ENCODE data around the gene UBE2L3.

Gene UBE2L3

DNA sequence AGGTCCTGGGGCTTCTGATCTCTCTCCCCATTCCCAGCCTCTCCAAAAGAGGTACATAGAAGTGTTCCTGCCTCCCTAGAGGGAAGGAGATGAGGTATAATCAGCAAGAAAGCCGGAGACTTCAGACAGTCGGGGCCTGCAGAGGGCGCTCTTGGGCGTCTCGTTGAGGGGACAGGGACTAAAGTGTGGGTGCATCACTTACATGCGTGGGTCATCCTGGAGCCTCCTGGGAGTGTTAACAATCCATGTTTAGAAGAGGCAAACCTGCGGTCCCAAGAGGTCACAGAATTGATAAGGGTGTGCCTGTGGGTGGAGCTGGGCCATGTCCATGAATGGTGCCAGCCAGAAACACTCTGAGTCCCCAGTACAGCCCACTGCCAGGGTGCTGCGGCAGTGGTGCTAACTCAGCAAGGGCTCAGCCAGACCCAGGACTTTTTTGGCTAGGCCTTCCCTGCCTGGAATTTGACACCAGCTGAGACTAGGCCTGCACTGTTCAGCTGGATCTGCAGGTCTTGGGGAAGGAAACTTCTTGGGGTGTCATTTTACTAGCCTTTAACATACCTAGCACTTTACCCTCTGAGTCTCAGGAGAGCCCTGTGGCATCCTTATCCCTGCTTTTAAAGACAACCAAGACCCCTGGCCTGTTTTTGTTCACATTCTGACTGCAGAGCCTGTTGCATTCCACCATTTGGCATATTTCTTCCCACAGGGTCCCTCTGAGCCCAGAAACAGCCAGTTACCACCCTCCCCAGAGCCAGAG, 56.8 kb downstream of the UBE2L3 start:
- Histone ChIP-seq H3K4me3 (no peak overlapping the region), H3K9ac (ENCODE audit: insufficient read length) (no peak overlapping the region), H3K36me3 (ENCODE audit: insufficient read depth, low read length) (peaks cover 22% of the 10 kb centered on the region), H3K27ac (peak overlapping the region; percentile 62), H3K9me3 (ENCODE audit: low read depth, low read length) (no peaks in the 10 kb centered on the region)
- no peak for DNase-seq (ENCODE audit: low read depth, low spot score)
- TF ChIP-seq EZH2 (IDR thresholded peaks at IDR 0.05): no peak
- no peak for TF ChIP-seq POLR2AphosphoS5 (IDR thresholded peaks at IDR 0.05; ENCODE audit: borderline replicate concordance, low read depth, low read length)
- TF ChIP-seq FOXP2 (optimal IDR thresholded peaks at IDR 0.05; ENCODE audit: control extremely low read depth, extremely low read length, insufficient read depth): no peak

DNA sequence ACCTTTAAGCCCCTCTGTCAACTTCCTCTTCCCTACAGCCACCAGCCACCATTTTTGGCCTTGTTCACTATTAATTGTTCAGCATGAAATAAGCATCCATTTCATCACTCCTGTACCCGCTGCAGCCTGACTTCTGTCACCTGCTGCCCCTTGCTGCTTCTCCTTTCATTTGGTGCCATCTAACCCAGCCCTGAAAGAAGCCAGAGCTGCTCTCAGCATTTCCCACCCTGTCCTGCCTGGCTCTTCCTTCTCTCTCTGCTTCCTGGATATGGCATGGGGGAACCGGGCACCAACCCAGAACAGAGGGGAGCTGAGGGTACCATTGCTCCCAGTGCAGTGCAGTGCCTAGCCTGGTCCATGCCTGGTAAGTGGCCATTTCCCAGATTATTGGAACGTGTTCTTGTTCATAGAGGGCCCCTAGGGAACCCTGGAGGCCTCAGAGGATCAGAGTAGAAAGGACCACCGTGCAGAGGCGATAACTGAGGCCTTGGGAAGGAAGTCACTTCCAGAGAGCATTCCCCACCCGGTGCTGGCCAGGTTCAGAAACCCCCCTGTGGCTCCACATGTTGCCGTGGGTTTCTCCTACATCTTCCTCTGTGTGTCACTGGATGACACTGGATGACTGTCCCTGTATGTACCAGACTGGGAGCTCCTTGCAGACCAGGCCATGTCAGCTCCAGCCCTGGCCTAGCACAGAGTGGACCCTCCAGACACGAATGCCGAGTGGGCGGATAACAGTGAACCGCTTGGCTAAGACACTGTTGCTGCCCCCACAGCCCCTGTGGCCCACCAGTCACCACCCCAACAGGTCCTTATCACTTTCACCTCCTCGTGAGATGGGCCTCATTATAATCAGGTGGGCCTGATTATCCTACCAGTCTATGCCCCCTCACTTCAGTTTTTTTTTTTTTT, 57.6 kb downstream of the UBE2L3 start:
- no peak overlapping the region for H3K4me3 ChIP-seq
- DNase-seq (ENCODE audit: low read depth, low spot score): no peak
- no peaks in the 10 kb centered on the region for H3K9me3 ChIP-seq (ENCODE audit: low read depth, low read length)
- TF ChIP-seq FOXP2 (optimal IDR thresholded peaks at IDR 0.05; ENCODE audit: control extremely low read depth, extremely low read length, insufficient read depth) (no peak), POLR2AphosphoS5 (IDR thresholded peaks at IDR 0.05; ENCODE audit: borderline replicate concordance, low read depth, low read length) (no peak)
- peaks cover 22% of the 10 kb centered on the region for H3K36me3 ChIP-seq (ENCODE audit: insufficient read depth, low read length)
- H3K9ac ChIP-seq (ENCODE audit: insufficient read length): no peak overlapping the region
- H3K27ac ChIP-seq: peak overlapping the region; percentile 62; the same call in 1 of the 2 replicates

DNA sequence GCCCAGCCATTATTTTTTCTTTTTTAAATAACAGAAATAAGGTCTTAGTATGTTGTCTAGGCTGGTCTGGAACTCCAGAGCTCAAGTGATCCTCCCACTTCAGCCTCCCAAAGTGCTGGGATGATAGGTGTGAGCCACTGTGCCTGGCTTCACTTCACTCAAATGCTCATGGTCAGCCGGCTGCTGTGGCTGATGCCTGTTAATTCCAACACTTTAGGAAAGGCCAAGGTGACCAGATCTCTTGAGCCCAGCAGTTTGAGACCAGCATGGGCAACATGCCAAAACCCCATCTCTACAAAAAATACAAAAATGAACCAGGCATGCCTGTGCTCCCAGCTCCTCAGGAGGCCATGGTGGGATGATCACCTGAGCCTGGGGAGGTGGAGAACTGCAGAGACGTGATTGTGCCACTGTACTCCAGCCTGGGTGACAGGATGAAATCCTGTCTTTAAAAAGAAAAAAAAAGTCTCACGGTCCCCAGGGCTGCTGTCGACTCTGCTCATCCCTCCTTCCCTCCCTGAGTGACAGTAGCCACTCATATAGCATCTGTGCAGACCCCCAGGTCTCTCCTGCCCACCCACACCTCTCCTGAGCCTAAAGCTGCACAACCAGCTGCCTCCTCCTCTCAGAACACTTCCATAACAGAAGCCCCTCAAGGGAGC, 58.7 kb downstream of the UBE2L3 start:
- no peak overlapping the region for H3K4me3 ChIP-seq
- H3K9ac ChIP-seq (ENCODE audit: insufficient read length): no peak overlapping the region
- no peak for DNase-seq (ENCODE audit: low read depth, low spot score)
- TF ChIP-seq FOXP2 (optimal IDR thresholded peaks at IDR 0.05; ENCODE audit: control extremely low read depth, extremely low read length, insufficient read depth) (no peak), EZH2 (IDR thresholded peaks at IDR 0.05) (no peak), POLR2AphosphoS5 (IDR thresholded peaks at IDR 0.05; ENCODE audit: borderline replicate concordance, low read depth, low read length) (peak; percentile 14; the same call in 1 of the 2 replicates)
- H3K36me3 ChIP-seq (ENCODE audit: insufficient read depth, low read length): peaks cover 22% of the 10 kb centered on the region
- no peak overlapping the region for H3K27ac ChIP-seq
- no peaks in the 10 kb centered on the region for H3K9me3 ChIP-seq (ENCODE audit: low read depth, low read length)

DNA sequence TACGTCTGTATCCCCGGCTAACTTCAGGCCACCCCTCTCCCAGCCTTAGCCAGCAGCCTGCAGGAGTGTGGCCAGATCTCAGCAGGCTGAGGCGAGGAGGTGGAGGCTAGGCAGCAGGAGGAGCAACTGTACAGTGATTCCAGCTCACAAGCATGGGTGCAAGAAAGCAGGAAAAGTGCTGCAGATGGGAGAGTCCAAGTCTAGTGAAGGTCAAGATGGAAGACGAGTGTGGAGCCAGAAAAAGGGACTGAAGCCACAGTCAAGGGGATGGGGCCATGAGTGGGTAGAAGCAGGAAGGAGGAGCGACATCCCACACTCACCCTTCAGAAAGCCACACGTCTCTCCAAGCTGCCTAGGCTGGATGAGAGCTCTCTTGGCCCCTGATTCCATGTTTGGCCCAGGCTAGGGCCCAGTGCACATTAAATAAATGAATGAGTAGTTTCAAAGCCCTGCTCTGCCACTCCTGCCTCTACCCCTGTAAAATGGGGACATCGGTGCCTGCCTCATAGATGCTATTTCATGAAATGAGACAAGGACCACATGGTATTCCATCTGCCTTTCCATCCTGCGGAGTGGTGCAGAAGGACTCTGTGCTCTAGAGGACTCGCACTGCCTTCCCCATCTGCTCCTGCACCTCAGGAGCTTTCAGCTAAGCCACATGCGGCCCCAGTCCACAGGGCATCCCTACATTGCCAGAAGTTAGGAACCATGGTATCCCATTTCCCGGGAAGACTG, 59.4 kb downstream of the UBE2L3 start:
- no peak overlapping the region for H3K27ac ChIP-seq
- TF ChIP-seq POLR2AphosphoS5 (IDR thresholded peaks at IDR 0.05; ENCODE audit: borderline replicate concordance, low read depth, low read length) (no peak), FOXP2 (optimal IDR thresholded peaks at IDR 0.05; ENCODE audit: control extremely low read depth, extremely low read length, insufficient read depth) (no peak), EZH2 (IDR thresholded peaks at IDR 0.05) (no peak)
- H3K36me3 ChIP-seq (ENCODE audit: insufficient read depth, low read length): peaks cover 21% of the 10 kb centered on the region
- no peak for DNase-seq (ENCODE audit: low read depth, low spot score)
- no peak overlapping the region for H3K4me3 ChIP-seq
- no peak overlapping the region for H3K9ac ChIP-seq (ENCODE audit: insufficient read length)
- H3K9me3 ChIP-seq (ENCODE audit: low read depth, low read length): no peaks in the 10 kb centered on the region

DNA sequence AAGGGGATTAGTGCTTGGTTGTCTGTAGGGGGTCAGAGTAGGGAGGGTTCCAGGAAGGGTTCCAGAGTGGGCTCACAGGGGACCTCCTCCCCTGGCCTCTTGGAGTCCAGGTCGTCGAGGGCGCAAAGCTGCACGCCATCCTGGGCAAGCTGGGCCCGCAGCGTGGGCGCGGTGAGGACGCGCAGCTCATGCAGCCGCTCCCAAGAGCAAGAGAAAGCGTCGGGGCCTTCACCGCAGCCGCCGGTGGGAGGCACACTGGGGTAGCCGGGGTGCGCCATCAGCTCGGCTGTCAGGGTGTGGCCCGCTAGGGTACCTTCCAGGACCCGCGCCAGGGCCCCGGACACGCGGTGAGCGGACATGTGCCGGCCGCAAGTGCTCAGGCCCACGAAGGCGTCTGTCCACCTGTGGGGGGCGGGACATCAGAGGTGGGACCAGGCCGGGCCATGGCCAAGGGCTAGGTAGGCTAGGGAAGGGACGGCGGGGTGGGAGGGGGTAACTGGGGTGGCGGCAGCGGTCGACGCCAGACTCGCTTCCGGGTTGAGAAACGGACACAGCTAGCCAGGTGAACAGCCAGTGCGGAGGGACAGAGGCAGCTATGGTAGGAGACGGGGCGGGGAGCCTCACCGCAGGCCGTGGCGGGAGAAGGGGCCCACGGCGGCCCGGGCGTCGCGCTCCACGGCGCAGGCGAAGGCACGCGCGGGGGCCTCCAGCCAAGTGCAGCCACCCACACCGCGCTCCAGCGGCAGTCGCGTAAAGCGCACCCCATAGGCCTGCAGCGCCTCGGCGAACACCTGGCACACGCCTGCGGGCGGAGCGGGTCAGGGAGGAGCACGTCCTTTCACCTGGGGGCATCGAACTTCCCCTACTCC, 61.1 kb downstream of the UBE2L3 start:
- H3K27ac ChIP-seq: no peak overlapping the region
- TF ChIP-seq FOXP2 (optimal IDR thresholded peaks at IDR 0.05; ENCODE audit: control extremely low read depth, extremely low read length, insufficient read depth) (no peak), POLR2AphosphoS5 (IDR thresholded peaks at IDR 0.05; ENCODE audit: borderline replicate concordance, low read depth, low read length) (no peak; the same call in 1 of the 2 replicates), EZH2 (IDR thresholded peaks at IDR 0.05) (no peak)
- no peak for DNase-seq (ENCODE audit: low read depth, low spot score)

DNA sequence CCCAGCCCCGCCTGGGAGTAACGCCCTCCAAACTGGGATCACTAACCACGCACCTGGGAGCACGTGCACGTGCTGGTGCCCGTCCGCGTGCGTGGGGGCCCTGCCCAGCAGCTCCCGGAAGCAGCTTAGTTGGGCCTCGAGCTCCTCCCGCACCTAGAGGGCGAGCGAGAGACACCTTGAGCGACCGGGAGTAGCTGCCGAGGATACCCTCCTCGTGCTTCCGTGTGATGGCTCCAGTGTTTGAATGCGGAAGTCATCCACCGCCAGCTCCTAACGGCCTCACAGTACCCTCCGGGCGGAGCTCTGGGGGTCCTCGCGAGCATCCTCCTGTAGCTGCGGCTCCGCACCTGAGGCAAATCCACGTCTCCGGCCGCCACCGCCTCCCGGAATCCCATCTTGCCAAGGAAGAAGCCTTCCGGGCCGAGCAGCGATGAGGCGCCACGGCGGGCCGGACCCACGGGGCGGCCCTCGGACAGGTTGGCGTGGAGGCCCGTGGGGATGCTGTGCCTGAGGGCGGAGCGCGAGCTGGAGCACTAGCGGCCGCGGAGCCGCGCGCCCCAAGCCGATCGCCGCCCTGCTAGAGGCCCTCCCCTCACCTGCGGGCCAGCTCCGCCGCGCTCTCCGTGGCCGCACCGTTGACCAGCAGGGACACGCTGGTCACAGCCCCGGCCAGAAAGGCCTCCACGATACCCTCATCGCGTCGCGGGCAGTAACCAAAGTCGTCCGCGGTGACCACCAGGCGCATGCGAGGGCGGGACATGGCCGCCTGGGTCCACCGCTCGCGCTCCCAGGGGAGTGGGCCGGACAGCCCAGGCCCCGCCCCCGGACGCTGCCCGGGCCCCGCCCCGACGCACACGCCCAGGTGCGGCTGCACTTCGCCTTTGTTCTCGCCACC, 62.0 kb downstream of the UBE2L3 start, which contains the start of gene YDJC:
Gene YDJC (minus strand): TSS at position 768 of the 895 bp plus-strand sequence. CDS start 8 bp downstream, at position 760.
- Histone ChIP-seq H3K27ac (peak within 1 kb of the TSS; percentile 16; the same call in 1 of the 2 replicates), H3K9ac (ENCODE audit: insufficient read length) (peak within 1 kb of the TSS; percentile 80), H3K4me3 (peak within 1 kb of the TSS; percentile 81), H3K36me3 (ENCODE audit: insufficient read depth, low read length) (0 out of 2 replicates have a peak, but pooled peaks cover 4% of the 10 kb centered on the region), H3K9me3 (ENCODE audit: low read depth, low read length) (no peaks in the 10 kb centered on the region)
- TF ChIP-seq POLR2AphosphoS5 (IDR thresholded peaks at IDR 0.05; ENCODE audit: borderline replicate concordance, low read depth, low read length): peak; percentile 88
- no peak for TF ChIP-seq EZH2 (IDR thresholded peaks at IDR 0.05)
- no peak for DNase-seq (ENCODE audit: low read depth, low spot score)

More for the DNA sequence above, 61.1 kb downstream of the UBE2L3 start:
- Histone ChIP-seq H3K9me3 (ENCODE audit: low read depth, low read length) (no peaks in the 10 kb centered on the region), H3K9ac (ENCODE audit: insufficient read length) (peak overlapping the region; percentile 80), H3K4me3 (peak overlapping the region; percentile 81), H3K36me3 (ENCODE audit: insufficient read depth, low read length) (peaks cover 4% of the 10 kb centered on the region; the same call in 1 of the 2 replicates)
